NCI-H187 (cell line): Measurements from ENCODE around the gene EVX2.

Experiments
- DNase-seq, 2 experiments: peaks; one replicate each; lab custom pipeline; 2025; lab: John Stamatoyannopoulos, UW

The EVX2 gene

GRCh38 chr2:176066645-176067588 is 16.8 kb downstream of the EVX2 start:
- no peak for DNase-seq

DNA sequence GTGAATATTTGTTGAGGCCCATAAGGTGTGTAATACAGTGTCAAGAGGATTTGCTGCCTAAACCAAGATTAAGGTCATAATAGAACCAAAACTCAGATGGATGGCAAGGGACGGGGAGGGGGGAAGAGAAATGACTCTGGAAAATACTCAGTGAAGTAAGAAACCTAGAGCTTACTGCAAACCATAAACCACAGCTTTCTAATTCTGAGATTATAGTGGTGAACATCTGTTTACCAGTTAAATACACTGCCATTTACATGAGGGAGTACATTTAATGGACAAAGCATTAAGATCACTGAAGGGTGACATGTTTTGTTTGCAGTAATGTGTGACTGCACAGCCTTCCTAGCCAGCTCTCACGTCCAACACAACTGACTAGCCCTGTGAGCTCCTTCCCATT is 19.8 kb downstream of the EVX2 start:
- DNase-seq: no peak

GRCh38 chr2:176056406-176056805 is 27.4 kb downstream of the EVX2 start:
- DNase-seq: peak in 1 of 2 experiments; percentile 13

- no peak for DNase-seq
Observed at GRCh38 chr2:176039375-176039774, 44.4 kb downstream of the EVX2 start.

DNA sequence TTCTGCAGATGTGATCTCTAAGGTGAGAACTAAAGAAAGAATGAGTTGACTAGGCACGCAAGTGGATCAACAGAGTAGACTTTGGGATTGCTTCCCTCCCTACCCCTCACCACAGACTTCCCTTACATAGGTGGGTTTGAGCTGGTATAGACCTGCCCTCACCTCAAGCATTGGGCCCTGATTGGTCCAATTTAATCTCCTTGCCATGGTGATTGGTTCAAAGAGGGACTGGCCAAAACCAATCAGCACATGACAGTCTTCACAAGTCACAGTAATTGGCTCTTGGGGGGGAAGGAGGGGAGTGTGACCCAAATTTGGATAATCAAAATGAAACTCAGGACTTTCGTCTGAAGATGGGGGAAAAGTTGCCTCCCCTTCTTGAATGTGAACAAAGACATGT is 45.1 kb downstream of the EVX2 start:
- no peak for DNase-seq

DNA sequence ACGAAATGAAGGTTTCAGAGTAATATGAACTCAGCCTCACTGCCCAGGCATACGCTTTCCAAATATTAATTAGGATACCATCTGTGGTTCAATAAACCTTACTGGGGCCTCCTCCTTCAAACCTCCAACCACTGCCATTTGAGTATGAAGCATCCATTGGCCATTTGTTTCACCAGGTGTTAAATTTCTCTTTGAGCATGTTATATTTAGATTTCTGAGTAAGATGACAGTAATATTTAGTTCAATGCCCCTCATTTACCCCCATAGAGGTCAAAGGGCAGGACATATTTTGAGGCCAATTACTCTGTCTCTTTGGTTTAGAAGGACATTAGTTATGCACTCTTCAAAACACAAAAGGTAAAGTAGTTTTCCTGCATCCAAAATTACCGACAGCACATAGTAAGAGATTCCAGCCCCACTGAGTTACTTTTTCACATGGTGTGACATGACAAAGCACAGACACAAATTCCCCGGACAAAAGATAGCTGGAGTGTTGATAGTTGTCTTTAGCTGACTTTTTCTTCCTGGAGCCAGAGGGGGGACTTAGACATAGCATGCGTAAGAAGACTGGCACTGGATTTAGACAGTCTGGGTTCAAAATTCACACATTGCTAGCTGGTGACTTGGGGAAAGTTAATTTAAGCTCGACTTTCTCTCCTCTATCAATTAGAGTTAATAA is 48.6 kb downstream of the EVX2 start:
- no peak for DNase-seq

DNA sequence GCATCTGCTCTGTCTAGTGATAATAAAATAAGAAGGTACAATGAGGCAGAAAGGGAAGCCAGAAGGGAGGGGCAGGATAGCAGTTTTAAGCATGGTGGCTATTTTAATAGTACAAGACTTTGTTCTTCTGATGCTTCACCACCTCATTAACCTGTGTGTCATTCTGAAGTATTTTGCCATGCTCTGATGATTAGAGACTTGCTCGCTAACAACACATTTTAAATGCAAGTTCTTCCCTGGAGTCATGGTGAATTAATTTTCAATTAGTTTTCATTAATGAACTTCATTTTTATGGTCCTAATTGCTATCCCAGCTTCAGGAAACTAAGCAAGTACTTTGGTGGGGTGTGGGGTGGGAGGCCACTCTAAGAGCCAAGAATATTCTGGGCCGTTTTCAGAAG is 56.0 kb downstream of the EVX2 start:
- no peak for DNase-seq
